GM23338 (cell line): ENCODE data around the gene ARPC2. TPM values are rescaled to one million over a fixed set of nuclear protein-coding genes. Genes with fewer than 3 reads are reported as not detected.

Experiments used
- ATAC-seq: fragments of 200-7000 bp; cut with Tn5 transposase; 3 replicates; pipeline ENCODE4 v1.9.1; 2020
- DNase-seq: peaks from one replicate; pipeline ENCODE4 v3.0.0-alpha.2; 2015; ENCODE audit warnings: low spot score
- H2AFZ ChIP-seq: fragments of 200-600 bp; sonication (generic); 2 replicates; pipeline ENCODE4 v1.8.0; 2016; ENCODE audit warnings: antibody characterized with exemption, mild to moderate bottlenecking, moderate library complexity
- H3F3A ChIP-seq: fragments of 200-600 bp; sonication (generic); replicated peaks from 2 replicates; pipeline ENCODE4 v1.8.0; 2017; ENCODE audit warnings: antibody characterized with exemption, mixed run types, low read depth
- H3K27ac ChIP-seq: fragments of 200-600 bp; sonication (generic); 2 replicates; pipeline ENCODE4 v1.6.1; 2016; ENCODE audit warnings: low read depth
- H3K27me3 ChIP-seq: fragments of 200-600 bp; sonication (generic); 2 replicates; pipeline ENCODE4 v1.8.0; 2016; ENCODE audit warnings: mild to moderate bottlenecking, mixed run types, moderate library complexity; ENCODE audit not compliant: insufficient read depth
- H3K36me3 ChIP-seq: fragments of 200-600 bp; sonication (generic); 2 replicates; pipeline ENCODE4 v1.8.0; 2016; ENCODE audit warnings: mild to moderate bottlenecking; ENCODE audit not compliant: insufficient read depth
- H3K4me1 ChIP-seq: fragments of 200-600 bp; sonication (generic); 2 replicates; pipeline ENCODE4 v1.8.0; 2016; ENCODE audit warnings: mild to moderate bottlenecking, moderate library complexity; ENCODE audit not compliant: insufficient read depth
- H3K4me2 ChIP-seq: fragments of 200-600 bp; sonication (generic); 2 replicates; pipeline ENCODE4 v1.7.1; 2017; ENCODE audit warnings: mixed run types
- H3K4me3 ChIP-seq: fragments of 200-600 bp; sonication (generic); 2 replicates; pipeline ENCODE4 v1.6.1; 2016; ENCODE audit warnings: mixed run types
- H3K79me2 ChIP-seq: fragments of 200-600 bp; sonication (generic); replicated peaks from 2 replicates; pipeline ENCODE4 v1.8.0; 2017; ENCODE audit warnings: mild to moderate bottlenecking; ENCODE audit not compliant: insufficient read depth
- H3K9me2 ChIP-seq: fragments of 200-600 bp; sonication (generic); 2 replicates; pipeline ENCODE4 v1.8.0; 2017; ENCODE audit not compliant: insufficient read depth
- H4K20me1 ChIP-seq: fragments of 200-600 bp; sonication (generic); replicated peaks from 2 replicates; pipeline ENCODE4 v1.8.0; 2017; ENCODE audit warnings: mild to moderate bottlenecking; ENCODE audit not compliant: insufficient read depth
- H3K27ac Mint-ChIP-seq: 2 replicates; pipeline ENCODE4 v1.8.0; 2020; ENCODE audit warnings: inconsistent platforms, mild to moderate bottlenecking, moderate library complexity, mixed read lengths
- H3K27me3 Mint-ChIP-seq: 3 replicates; pipeline ENCODE4 v1.8.0; 2022; ENCODE audit warnings: low read depth, mild to moderate bottlenecking, moderate library complexity, mixed read lengths, inconsistent platforms; ENCODE audit not compliant: insufficient read depth, poor library complexity
- H3K36me3 Mint-ChIP-seq: 3 replicates; pipeline ENCODE4 v1.8.0; 2021; ENCODE audit warnings: low read depth, mild to moderate bottlenecking, inconsistent platforms, moderate library complexity, mixed read lengths
- H3K4me1 Mint-ChIP-seq: 3 replicates; pipeline ENCODE4 v1.8.0; 2020; ENCODE audit warnings: mild to moderate bottlenecking, inconsistent platforms, mixed read lengths
- H3K4me3 Mint-ChIP-seq: 3 replicates; pipeline ENCODE4 v1.8.0; 2021; ENCODE audit warnings: moderate library complexity, mild to moderate bottlenecking, inconsistent platforms, mixed read lengths
- H3K9me3 Mint-ChIP-seq: 3 replicates; pipeline ENCODE4 v1.8.0; 2020; ENCODE audit warnings: moderate library complexity, mild to moderate bottlenecking, inconsistent platforms, mixed read lengths
- CREB1 ChIP-seq: fragments of 250-450 bp; sonication (Bioruptor Pico); IDR thresholded peaks from 2 replicates; pipeline ENCODE4 v1.5.0; 2020; ENCODE audit warnings: low read depth, mild to moderate bottlenecking, moderate library complexity
- EZH2 ChIP-seq: fragments of 200-600 bp; sonication (generic); IDR thresholded peaks from one replicate; pipeline ENCODE4 v1.8.0; 2017; ENCODE audit warnings: antibody characterized with exemption, mild to moderate bottlenecking, low read depth; ENCODE audit not compliant: unreplicated experiment
- NANOG ChIP-seq: IDR thresholded peaks from 2 replicates; pipeline ENCODE4 v1.6.1; 2016; ENCODE audit warnings: antibody characterized with exemption, borderline replicate concordance
- POLR2AphosphoS5 ChIP-seq: IDR thresholded peaks from 2 replicates; pipeline ENCODE4 v1.6.1; 2016; ENCODE audit warnings: antibody characterized with exemption, low read depth
- ZNF462 ChIP-seq: fragments of 250-450 bp; sonication (Bioruptor Pico); IDR thresholded peaks from 2 replicates; pipeline ENCODE4 v1.5.0; 2020; ENCODE audit warnings: mild to moderate bottlenecking, moderate library complexity
- polyA plus RNA-seq: library from polyadenylated mRNA; unstranded; fragments of >200 nt; fragmentation: Nextera tagmentation; extraction: Ambion mirVana; gene quantifications from 2 replicates; pipeline ENCODE4 v1.2.1, GENCODE V29; 2016
- total RNA-seq: library from RNA; depleted of rRNA; stranded (reverse); fragments of >200 nt; shearing (Covaris generic); gene quantifications from 2 replicates; pipeline ENCODE4 v1.2.3, GENCODE V29; 2014
- TF ChIP-seq, protein P1 (sequence below), 2 experiments: fragments of 200-600 bp in 1 of 2; sonication (generic) in 1 of 2; conservative IDR thresholded peaks; 2 replicates each; pipeline versions ENCODE4 v1.5.1 to v1.6.1; 2016 to 2017; ENCODE audit warnings: antibody characterized with exemption in 2 of 2, low read depth in 2 of 2, mild to moderate bottlenecking in 2 of 2, moderate library complexity in 1 of 2
- TF ChIP-seq, protein P2 (sequence below): IDR thresholded peaks from 2 replicates; pipeline ENCODE4 v1.6.1; 2016; ENCODE audit warnings: antibody characterized with exemption

The ARPC2 gene
- total and polyA plus RNA-seq, 2 experiments from 2014 or later, result 217 to 271 TPM

DNA sequence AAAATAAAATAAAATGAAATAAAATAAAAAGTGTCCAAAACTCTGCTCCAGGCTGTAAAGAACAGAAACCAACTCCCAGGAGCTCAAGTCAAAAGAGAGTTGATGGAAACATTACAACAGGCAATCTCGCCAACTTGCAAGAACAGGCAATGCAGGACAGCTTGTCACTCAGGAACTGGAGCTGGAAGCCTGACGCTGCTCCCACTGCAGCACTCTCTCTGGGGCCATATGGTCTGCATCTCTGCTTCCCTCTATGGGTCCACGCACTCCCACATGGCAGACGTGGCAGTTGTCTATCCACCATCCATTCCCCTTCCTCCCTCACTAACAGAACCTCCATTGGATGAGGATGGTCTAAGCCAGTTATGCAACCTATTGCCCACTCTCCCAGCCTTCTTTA, 23.3 kb upstream of the ARPC2 start:
- H3K27me3 ChIP-seq, result no peaks in the 10 kb centered on the region
- TF ChIP-seq, protein P1, sequence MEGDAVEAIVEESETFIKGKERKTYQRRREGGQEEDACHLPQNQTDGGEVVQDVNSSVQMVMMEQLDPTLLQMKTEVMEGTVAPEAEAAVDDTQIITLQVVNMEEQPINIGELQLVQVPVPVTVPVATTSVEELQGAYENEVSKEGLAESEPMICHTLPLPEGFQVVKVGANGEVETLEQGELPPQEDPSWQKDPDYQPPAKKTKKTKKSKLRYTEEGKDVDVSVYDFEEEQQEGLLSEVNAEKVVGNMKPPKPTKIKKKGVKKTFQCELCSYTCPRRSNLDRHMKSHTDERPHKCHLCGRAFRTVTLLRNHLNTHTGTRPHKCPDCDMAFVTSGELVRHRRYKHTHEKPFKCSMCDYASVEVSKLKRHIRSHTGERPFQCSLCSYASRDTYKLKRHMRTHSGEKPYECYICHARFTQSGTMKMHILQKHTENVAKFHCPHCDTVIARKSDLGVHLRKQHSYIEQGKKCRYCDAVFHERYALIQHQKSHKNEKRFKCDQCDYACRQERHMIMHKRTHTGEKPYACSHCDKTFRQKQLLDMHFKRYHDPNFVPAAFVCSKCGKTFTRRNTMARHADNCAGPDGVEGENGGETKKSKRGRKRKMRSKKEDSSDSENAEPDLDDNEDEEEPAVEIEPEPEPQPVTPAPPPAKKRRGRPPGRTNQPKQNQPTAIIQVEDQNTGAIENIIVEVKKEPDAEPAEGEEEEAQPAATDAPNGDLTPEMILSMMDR (conservative IDR thresholded peaks at IDR 0.05; ENCODE audit: low read depth in 2 of 2), result no peak
- H4K20me1 ChIP-seq, result no peaks in the 10 kb centered on the region
- no peak overlapping the region for H3K27ac Mint-ChIP-seq
- no peaks in the 10 kb centered on the region for H3K4me1 ChIP-seq
- H3K4me2 ChIP-seq, result no peak overlapping the region
- no peaks in the 10 kb centered on the region for H3K9me2 ChIP-seq
- no peaks in the 10 kb centered on the region for H3K9me3 Mint-ChIP-seq
- no peak overlapping the region for H3K4me3 ChIP-seq
- H2AFZ ChIP-seq, result peak overlapping the region; percentile 59; the same call in 1 of the 2 replicates
- H3F3A ChIP-seq, result no peaks in the 10 kb centered on the region
- no peak overlapping the region for H3K4me3 Mint-ChIP-seq
- H3K27me3 Mint-ChIP-seq, result peaks cover 2% of the 10 kb centered on the region
- DNase-seq (no peak), ATAC-seq (no peak)
- no peaks in the 10 kb centered on the region for H3K36me3 Mint-ChIP-seq
- H3K36me3 ChIP-seq, result no peaks in the 10 kb centered on the region
- peaks cover 11% of the 10 kb centered on the region for H3K4me1 Mint-ChIP-seq
- H3K27ac ChIP-seq, result no peak overlapping the region
- no peaks in the 10 kb centered on the region for H3K79me2 ChIP-seq

DNA sequence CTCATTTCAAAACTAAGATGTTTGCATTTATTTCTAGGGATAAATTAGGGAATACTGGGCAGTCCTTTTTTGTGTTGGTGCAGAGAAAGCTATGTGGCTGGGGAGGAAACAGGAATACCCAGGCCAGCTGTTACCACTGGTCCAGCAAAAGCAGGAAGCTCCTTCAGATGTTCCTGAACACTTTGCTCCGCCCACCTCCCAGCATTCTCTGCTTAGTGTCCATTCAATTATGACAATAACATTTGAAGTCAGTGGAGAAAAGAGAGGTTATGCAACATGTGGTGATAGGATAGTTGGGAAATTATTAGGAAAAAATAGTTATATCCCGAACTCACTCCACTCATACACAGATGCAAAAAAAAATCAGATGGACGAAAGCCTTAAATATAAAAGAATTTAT, 22.1 kb upstream of the ARPC2 start:
- Histone ChIP-seq H2AFZ (no peak overlapping the region), H3K27me3 (no peaks in the 10 kb centered on the region), H3K9me2 (no peaks in the 10 kb centered on the region), H3K36me3 (no peaks in the 10 kb centered on the region), H4K20me1 (no peaks in the 10 kb centered on the region), H3K27ac (no peak overlapping the region), H3F3A (no peaks in the 10 kb centered on the region), H3K4me2 (no peak overlapping the region), H3K79me2 (no peaks in the 10 kb centered on the region), H3K4me3 (no peak overlapping the region), H3K4me1 (no peaks in the 10 kb centered on the region)
- Mint-ChIP-seq H3K27ac (no peak overlapping the region), H3K4me3 (no peak overlapping the region), H3K27me3 (peaks cover 4% of the 10 kb centered on the region), H3K4me1 (peaks cover 11% of the 10 kb centered on the region), H3K9me3 (no peaks in the 10 kb centered on the region), H3K36me3 (no peaks in the 10 kb centered on the region)
- no peak for DNase-seq
- ATAC-seq, result no peak
- TF ChIP-seq NANOG, result no peak
- TF ChIP-seq, protein P1 (conservative IDR thresholded peaks at IDR 0.05; ENCODE audit: low read depth in 2 of 2), result no peak
- TF ChIP-seq CREB1 (CRISPR knock-in tag), result no peak
- TF ChIP-seq EZH2, result no peak
- no peak for TF ChIP-seq ZNF462 (CRISPR knock-in tag)
- TF ChIP-seq, protein P2, sequence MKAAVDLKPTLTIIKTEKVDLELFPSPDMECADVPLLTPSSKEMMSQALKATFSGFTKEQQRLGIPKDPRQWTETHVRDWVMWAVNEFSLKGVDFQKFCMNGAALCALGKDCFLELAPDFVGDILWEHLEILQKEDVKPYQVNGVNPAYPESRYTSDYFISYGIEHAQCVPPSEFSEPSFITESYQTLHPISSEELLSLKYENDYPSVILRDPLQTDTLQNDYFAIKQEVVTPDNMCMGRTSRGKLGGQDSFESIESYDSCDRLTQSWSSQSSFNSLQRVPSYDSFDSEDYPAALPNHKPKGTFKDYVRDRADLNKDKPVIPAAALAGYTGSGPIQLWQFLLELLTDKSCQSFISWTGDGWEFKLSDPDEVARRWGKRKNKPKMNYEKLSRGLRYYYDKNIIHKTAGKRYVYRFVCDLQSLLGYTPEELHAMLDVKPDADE, result no peak
- no peak for TF ChIP-seq POLR2AphosphoS5
